CD14-positive monocyte (primary cell): ENCODE measurements around the gene SLC22A4. TPM values are rescaled to one million over a fixed set of nuclear protein-coding genes. Genes with fewer than 3 reads are reported as not detected.

Experiments
- DNase-seq, 3 donors: peaks; one replicate each; pipeline ENCODE4 v3.0.0-alpha.2; 2011 to 2022
- H2AFZ ChIP-seq: 2 replicates; pipeline ENCODE4 v1.6.0; 2012; ENCODE audit warnings: mild to moderate bottlenecking, low read depth, low read length, inconsistent platforms; ENCODE audit not compliant: insufficient read depth, poor library complexity, severe bottlenecking
- H3K27ac ChIP-seq, 2 donors: 1 replicate in 1 of 2; 2 replicates in 1 of 2; pipeline ENCODE4 v1.5.1; 2012 to 2013; ENCODE audit warnings: low read length in 2 of 2, control low read depth in 1 of 2, inconsistent platforms in 1 of 2, low read depth in 1 of 2, mild to moderate bottlenecking in 1 of 2
- H3K27me3 ChIP-seq, 2 donors: one replicate each; pipeline versions ENCODE4 v1.6.0 to v1.6.1; 2011 to 2013; ENCODE audit warnings: low read length in 2 of 2; ENCODE audit not compliant: control insufficient read depth in 2 of 2, insufficient read depth in 2 of 2
- H3K36me3 ChIP-seq, 2 donors: replicated peaks in 1 of 2; 1 replicate in 1 of 2; 2 replicates in 1 of 2; pipeline versions ENCODE4 v1.5.1 to v1.6.1; 2012 to 2013; ENCODE audit warnings: low read length in 2 of 2, control low read depth in 1 of 2, inconsistent platforms in 1 of 2, mild to moderate bottlenecking in 1 of 2; ENCODE audit not compliant: insufficient read depth in 2 of 2, control insufficient read depth in 1 of 2
- H3K4me1 ChIP-seq, 2 donors: 1 replicate in 1 of 2; 2 replicates in 1 of 2; pipeline versions ENCODE4 v1.5.1 to v1.6.1; 2012 to 2013; ENCODE audit warnings: low read length in 2 of 2, control low read depth in 1 of 2, inconsistent platforms in 1 of 2, mild to moderate bottlenecking in 1 of 2, moderate library complexity in 1 of 2; ENCODE audit not compliant: insufficient read depth in 2 of 2, control insufficient read depth in 1 of 2
- H3K4me2 ChIP-seq: replicated peaks from 2 replicates; pipeline ENCODE3; 2012; ENCODE audit warnings: low read length, moderate library complexity, mild to moderate bottlenecking; ENCODE audit not compliant: poor library complexity, severe bottlenecking; ENCODE audit errors: extremely low read depth
- H3K4me3 ChIP-seq, 3 experiments: fragments of 200-600 bp in 1 of 3; sonication (generic) in 1 of 3; replicated peaks in 1 of 3; 1 replicate in 2 of 3; 2 replicates in 1 of 3; pipeline ENCODE4 v1.5.1; 2011 to 2013; ENCODE audit warnings: low read length in 3 of 3, mild to moderate bottlenecking in 3 of 3, control low read depth in 2 of 3, low read depth in 2 of 3, inconsistent platforms in 1 of 3, moderate library complexity in 1 of 3
- H3K79me2 ChIP-seq: 2 replicates; pipeline ENCODE4 v1.6.0; 2012; ENCODE audit warnings: mild to moderate bottlenecking, control low read depth, inconsistent platforms, low read length, moderate library complexity; ENCODE audit not compliant: insufficient read depth
- H3K9ac ChIP-seq: 2 replicates; pipeline ENCODE4 v1.6.0; 2017; ENCODE audit warnings: low read length, mild to moderate bottlenecking; ENCODE audit not compliant: insufficient read depth, poor library complexity, severe bottlenecking
- H3K9me3 ChIP-seq, 2 donors: replicated peaks in 1 of 2; 1 replicate in 1 of 2; 2 replicates in 1 of 2; pipeline versions ENCODE4 v1.5.1 to v1.6.1; 2012 to 2013; ENCODE audit warnings: low read length in 2 of 2, control low read depth in 1 of 2; ENCODE audit not compliant: control insufficient read depth in 1 of 2, insufficient read depth in 1 of 2
- H4K20me1 ChIP-seq: 2 replicates; pipeline ENCODE4 v1.6.0; 2012; ENCODE audit warnings: mild to moderate bottlenecking, low read length, control low read depth, moderate library complexity; ENCODE audit not compliant: insufficient read depth
- H3K27ac Mint-ChIP-seq, 7 donors: one replicate each; pipeline ENCODE4 v1.8.0; 2020; ENCODE audit warnings: mild to moderate bottlenecking in 7 of 7, mixed read lengths in 7 of 7, moderate library complexity in 6 of 7, inconsistent platforms in 2 of 7
- H3K27me3 Mint-ChIP-seq, 3 donors: one replicate each; pipeline ENCODE4 v1.8.0; 2021 to 2022; ENCODE audit warnings: low read depth in 3 of 3, mild to moderate bottlenecking in 3 of 3, mixed read lengths in 3 of 3, moderate library complexity in 3 of 3, inconsistent platforms in 1 of 3
- H3K36me3 Mint-ChIP-seq, 2 donors: one replicate each; pipeline ENCODE4 v1.8.0; 2020; ENCODE audit warnings: mixed read lengths in 2 of 2, inconsistent platforms in 1 of 2, mild to moderate bottlenecking in 1 of 2
- H3K4me1 Mint-ChIP-seq: one replicate; pipeline ENCODE4 v1.8.0; 2020; ENCODE audit warnings: mild to moderate bottlenecking, mixed read lengths
- H3K4me3 Mint-ChIP-seq, 2 donors: one replicate each; pipeline ENCODE4 v1.8.0; 2020; ENCODE audit warnings: mild to moderate bottlenecking in 2 of 2, mixed read lengths in 2 of 2, moderate library complexity in 1 of 2
- H3K9me3 Mint-ChIP-seq, 7 donors: one replicate each; pipeline ENCODE4 v1.8.0; 2020 to 2022; ENCODE audit warnings: mixed read lengths in 7 of 7, mild to moderate bottlenecking in 6 of 7, moderate library complexity in 6 of 7, inconsistent platforms in 2 of 7
- CTCF ChIP-seq: fragments of 200-600 bp; IDR thresholded peaks from one replicate; pipeline ENCODE4 v1.8.0; 2022; ENCODE audit warnings: antibody characterized with exemption, mild to moderate bottlenecking
- WGBS: methylation state at CpG from one replicate; pipeline ENCODE4 v1.1.5; 2013; ENCODE audit warnings: missing lambda C conversion rate; ENCODE audit not compliant: insufficient coverage; 5-methylcytosine and 5-hydroxymethylcytosine counted together
- intact Hi-C, 2 donors: fragments of 100-400 bp; cut with micrococcal nuclease; formaldehyde crosslinking; loops; one replicate each; pipeline versions ENCODE4 v1.15.0 to v1.15.1; 2023
- polyA plus RNA-seq, 3 donors: library from polyadenylated mRNA; depleted of rRNA in 1 of 3; unstranded in 2 of 3; stranded (reverse) in 1 of 3; fragments of 300-500 nt in 2 of 3; fragments of >200 nt in 1 of 3; fragmentation: Illumina TruSeq in 2 of 3; gene quantifications; 1 replicate in 2 of 3; 2 replicates in 1 of 3; pipeline ENCODE4 v1.2.3, GENCODE V29; 2012 to 2021

Gene SLC22A4
- polyA plus RNA-seq, 3 donors: 7.2 to 13.0 (median 12.2) TPM

- Mint-ChIP-seq H3K27me3 (peaks cover 9 to 18% (median 15%) of the 10 kb centered on the region in 3 donors), H3K4me3 (no peak overlapping the region), H3K4me1 (peaks cover 21% of the 10 kb centered on the region), H3K27ac (peak overlapping the region in 1 of 7 donors; percentile 26), H3K9me3 (no peaks in the 10 kb centered on the region), H3K36me3 (peaks cover 0 to 2% of the 10 kb centered on the region in 2 donors)
- H3K9ac ChIP-seq: no peak overlapping the region
- 95% methylated on average over 3 of the region's 3 CpGs for WGBS
- H3K9me3 ChIP-seq: no peaks in the 10 kb centered on the region
- no peak overlapping the region for H2AFZ ChIP-seq
- no peak overlapping the region for H3K27ac ChIP-seq
- H3K4me2 ChIP-seq: no peak overlapping the region
- DNase-seq: no peak
- no peaks in the 10 kb centered on the region for H4K20me1 ChIP-seq
- peaks cover 3 to 17% of the 10 kb centered on the region in 2 donors for H3K4me1 ChIP-seq
- no peaks in the 10 kb centered on the region for H3K36me3 ChIP-seq
- no peak overlapping the region for H3K4me3 ChIP-seq
- no peak for TF ChIP-seq CTCF
- intact Hi-C loops: loop anchor here (5.0 to 10.0 kb wide), 2 partner anchors 53 to 55 kb away; no protein-coding TSS in a partner anchor
- no peaks in the 10 kb centered on the region for H3K79me2 ChIP-seq
- H3K27me3 ChIP-seq: no peaks in the 10 kb centered on the region
Measured at GRCh38 chr5:132269635-132270334, 24.4 kb upstream of the SLC22A4 start.

GRCh38 chr5:132270335-132270665 lies 23.9 kb upstream of the SLC22A4 start:
- no peaks in the 10 kb centered on the region for H3K9me3 Mint-ChIP-seq
- no peak overlapping the region for H3K4me2 ChIP-seq
- peaks cover 0 to 2% of the 10 kb centered on the region in 2 donors for H3K36me3 Mint-ChIP-seq
- H3K36me3 ChIP-seq: no peaks in the 10 kb centered on the region
- H3K79me2 ChIP-seq: no peaks in the 10 kb centered on the region
- no peak overlapping the region for H3K27ac ChIP-seq
- peaks cover 21% of the 10 kb centered on the region for H3K4me1 Mint-ChIP-seq
- no peak for DNase-seq
- no peak overlapping the region for H3K9ac ChIP-seq
- H3K27me3 ChIP-seq: no peaks in the 10 kb centered on the region
- H3K4me3 Mint-ChIP-seq: no peak overlapping the region
- no peaks in the 10 kb centered on the region for H4K20me1 ChIP-seq
- no peak overlapping the region for H2AFZ ChIP-seq
- intact Hi-C loops: loop anchor here (5.0 to 10.0 kb wide), 2 partner anchors 52 to 55 kb away; no protein-coding TSS in a partner anchor
- peak overlapping the region in 1 of 7 donors; percentile 18 for H3K27ac Mint-ChIP-seq
- peaks cover 3 to 17% of the 10 kb centered on the region in 2 donors for H3K4me1 ChIP-seq
- H3K4me3 ChIP-seq: no peak overlapping the region
- H3K27me3 Mint-ChIP-seq: peaks cover 7 to 18% (median 15%) of the 10 kb centered on the region in 3 donors
- 100% methylated on average over 1 of the region's 1 CpG for WGBS
- no peak for TF ChIP-seq CTCF
- H3K9me3 ChIP-seq: no peaks in the 10 kb centered on the region
